ENCODE measurements around the gene KRTAP13-4. TPM values are rescaled to one million over a fixed set of nuclear protein-coding genes. Genes with fewer than 3 reads are reported as not detected.

KRTAP13-4 gene
- total and polyA plus RNA-seq, 10 donors: not detected

Other genes starting within 250 kb of the KRTAP13-4 start
- not detected for gene CLDN8, start 214.1 kb upstream of the KRTAP13-4 start, total RNA-seq
- gene CLDN8, start 214.1 kb upstream of the KRTAP13-4 start, polyA plus RNA-seq: not detected
- not detected for gene KRTAP24-1, start 147.3 kb upstream of the KRTAP13-4 start, total RNA-seq
- gene KRTAP24-1, start 147.3 kb upstream of the KRTAP13-4 start, polyA plus RNA-seq: not detected
- gene KRTAP25-1, start 140.7 kb upstream of the KRTAP13-4 start, total RNA-seq: not detected
- not detected for gene KRTAP25-1, start 140.7 kb upstream of the KRTAP13-4 start, polyA plus RNA-seq
- gene KRTAP26-1, start 109.9 kb upstream of the KRTAP13-4 start, total RNA-seq: not detected
- not detected for gene KRTAP26-1, start 109.9 kb upstream of the KRTAP13-4 start, polyA plus RNA-seq
- not detected for gene KRTAP27-1, start 92.5 kb upstream of the KRTAP13-4 start, total RNA-seq
- gene KRTAP27-1, start 92.5 kb upstream of the KRTAP13-4 start, polyA plus RNA-seq: not detected
- not detected for gene KRTAP23-1, start 81.6 kb upstream of the KRTAP13-4 start, total RNA-seq
- gene KRTAP23-1, start 81.6 kb upstream of the KRTAP13-4 start, polyA plus RNA-seq: not detected
- not detected for gene KRTAP13-2, start 57.9 kb upstream of the KRTAP13-4 start, total RNA-seq
- not detected for gene KRTAP13-2, start 57.9 kb upstream of the KRTAP13-4 start, polyA plus RNA-seq
- gene KRTAP13-1, start 34.2 kb upstream of the KRTAP13-4 start, total RNA-seq: not detected
- not detected for gene KRTAP13-1, start 34.2 kb upstream of the KRTAP13-4 start, polyA plus RNA-seq
- gene KRTAP13-3, start 4.3 kb upstream of the KRTAP13-4 start, total RNA-seq: not detected
- gene KRTAP13-3, start 4.3 kb upstream of the KRTAP13-4 start, polyA plus RNA-seq: not detected
- gene KRTAP15-1, start 10.1 kb downstream of the KRTAP13-4 start, total RNA-seq: not detected
- not detected for gene KRTAP15-1, start 10.1 kb downstream of the KRTAP13-4 start, polyA plus RNA-seq
- gene KRTAP19-1, start 50.1 kb downstream of the KRTAP13-4 start, total RNA-seq: not detected
- not detected for gene KRTAP19-1, start 50.1 kb downstream of the KRTAP13-4 start, polyA plus RNA-seq
- gene KRTAP19-2, start 57.2 kb downstream of the KRTAP13-4 start, total RNA-seq: not detected
- not detected for gene KRTAP19-2, start 57.2 kb downstream of the KRTAP13-4 start, polyA plus RNA-seq
- not detected for gene KRTAP19-3, start 61.8 kb downstream of the KRTAP13-4 start, total RNA-seq
- not detected for gene KRTAP19-3, start 61.8 kb downstream of the KRTAP13-4 start, polyA plus RNA-seq
- gene KRTAP19-4, start 66.9 kb downstream of the KRTAP13-4 start, total RNA-seq: not detected
- not detected for gene KRTAP19-4, start 66.9 kb downstream of the KRTAP13-4 start, polyA plus RNA-seq
- gene KRTAP19-5, start 71.9 kb downstream of the KRTAP13-4 start, total RNA-seq: not detected
- not detected for gene KRTAP19-5, start 71.9 kb downstream of the KRTAP13-4 start, polyA plus RNA-seq
- not detected for gene KRTAP19-6, start 111.6 kb downstream of the KRTAP13-4 start, total RNA-seq
- gene KRTAP19-6, start 111.6 kb downstream of the KRTAP13-4 start, polyA plus RNA-seq: not detected
- not detected for gene KRTAP19-7, start 131.1 kb downstream of the KRTAP13-4 start, total RNA-seq
- not detected for gene KRTAP19-7, start 131.1 kb downstream of the KRTAP13-4 start, polyA plus RNA-seq
- not detected for gene KRTAP22-2, start 160.2 kb downstream of the KRTAP13-4 start, total RNA-seq
- not detected for gene KRTAP22-2, start 160.2 kb downstream of the KRTAP13-4 start, polyA plus RNA-seq
- not detected for gene KRTAP6-3, start 162.2 kb downstream of the KRTAP13-4 start, total RNA-seq
- gene KRTAP6-3, start 162.2 kb downstream of the KRTAP13-4 start, polyA plus RNA-seq: not detected
- not detected for gene KRTAP6-2, start 168.7 kb downstream of the KRTAP13-4 start, total RNA-seq
- gene KRTAP6-2, start 168.7 kb downstream of the KRTAP13-4 start, polyA plus RNA-seq: not detected
- not detected for gene KRTAP22-1, start 170.9 kb downstream of the KRTAP13-4 start, total RNA-seq
- gene KRTAP22-1, start 170.9 kb downstream of the KRTAP13-4 start, polyA plus RNA-seq: not detected
- not detected for gene KRTAP6-1, start 183.7 kb downstream of the KRTAP13-4 start, total RNA-seq
- gene KRTAP6-1, start 183.7 kb downstream of the KRTAP13-4 start, polyA plus RNA-seq: not detected
- not detected for gene KRTAP20-1, start 186.2 kb downstream of the KRTAP13-4 start, total RNA-seq
- gene KRTAP20-1, start 186.2 kb downstream of the KRTAP13-4 start, polyA plus RNA-seq: not detected
- gene KRTAP20-4, start 190.4 kb downstream of the KRTAP13-4 start, total RNA-seq: not detected
- not detected for gene KRTAP20-4, start 190.4 kb downstream of the KRTAP13-4 start, polyA plus RNA-seq
- gene KRTAP20-2, start 205.0 kb downstream of the KRTAP13-4 start, total RNA-seq: not detected
- not detected for gene KRTAP20-2, start 205.0 kb downstream of the KRTAP13-4 start, polyA plus RNA-seq
- gene KRTAP20-3, start 212.6 kb downstream of the KRTAP13-4 start, total RNA-seq: not detected
- not detected for gene KRTAP20-3, start 212.6 kb downstream of the KRTAP13-4 start, polyA plus RNA-seq